Measurements from ENCODE around the gene OR51F2.
"Not testable (repeated sequence)": the region's sequence is repeated elsewhere in the genome, so short reads cannot be mapped to it uniquely, and the experiment has no call there.

DNA sequence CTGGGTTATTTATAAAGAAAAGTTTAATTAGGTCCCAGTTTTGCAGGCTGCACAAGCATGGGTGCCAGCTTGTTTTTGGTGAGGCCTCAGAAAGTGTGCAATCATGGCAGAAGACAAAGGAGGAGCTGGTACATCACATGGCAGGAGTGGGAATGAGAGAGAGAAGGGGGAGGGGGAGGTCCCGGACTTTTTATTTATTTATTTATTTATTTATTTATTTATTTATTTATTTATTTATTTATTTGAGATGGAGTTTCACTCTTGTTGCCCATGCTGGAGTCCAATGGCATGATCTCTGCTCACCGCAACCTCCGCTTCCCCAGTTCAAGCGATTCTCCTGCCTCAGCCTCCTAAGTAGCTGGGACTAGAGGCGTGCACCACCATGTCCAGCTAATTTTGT, 19.8 kb upstream of the OR51F2 start:
- TF ChIP-seq, protein P1, sequence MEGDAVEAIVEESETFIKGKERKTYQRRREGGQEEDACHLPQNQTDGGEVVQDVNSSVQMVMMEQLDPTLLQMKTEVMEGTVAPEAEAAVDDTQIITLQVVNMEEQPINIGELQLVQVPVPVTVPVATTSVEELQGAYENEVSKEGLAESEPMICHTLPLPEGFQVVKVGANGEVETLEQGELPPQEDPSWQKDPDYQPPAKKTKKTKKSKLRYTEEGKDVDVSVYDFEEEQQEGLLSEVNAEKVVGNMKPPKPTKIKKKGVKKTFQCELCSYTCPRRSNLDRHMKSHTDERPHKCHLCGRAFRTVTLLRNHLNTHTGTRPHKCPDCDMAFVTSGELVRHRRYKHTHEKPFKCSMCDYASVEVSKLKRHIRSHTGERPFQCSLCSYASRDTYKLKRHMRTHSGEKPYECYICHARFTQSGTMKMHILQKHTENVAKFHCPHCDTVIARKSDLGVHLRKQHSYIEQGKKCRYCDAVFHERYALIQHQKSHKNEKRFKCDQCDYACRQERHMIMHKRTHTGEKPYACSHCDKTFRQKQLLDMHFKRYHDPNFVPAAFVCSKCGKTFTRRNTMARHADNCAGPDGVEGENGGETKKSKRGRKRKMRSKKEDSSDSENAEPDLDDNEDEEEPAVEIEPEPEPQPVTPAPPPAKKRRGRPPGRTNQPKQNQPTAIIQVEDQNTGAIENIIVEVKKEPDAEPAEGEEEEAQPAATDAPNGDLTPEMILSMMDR (conservative IDR thresholded peaks at IDR 0.05; ENCODE audit: low read depth, low read length): not testable (repeated sequence)
- not testable (repeated sequence) for TF ChIP-seq EZH2 (IDR thresholded peaks at IDR 0.05; ENCODE audit: borderline replicate concordance, low read depth, low read length, poor library complexity, severe bottlenecking)
